Measurements from ENCODE around the gene CHN1. TPM values are rescaled to one million over a fixed set of nuclear protein-coding genes. Genes with fewer than 3 reads are reported as not detected.

CHN1 gene
- total RNA-seq, 4 donors from 2014 or later = 6.4 to 23.8 (median 8.7) TPM

GRCh38 chr2:174760845-174761473 is 244.2 kb downstream of the CHN1 start:
- no peak for TF ChIP-seq CTCF (IDR thresholded peaks at IDR 0.05)
- ATAC-seq (ENCODE audit: low FRiP score) = no peak
- DNase-seq (ENCODE audit: low spot score) = no peak

- DNase-seq (ENCODE audit: low spot score) (no peak), ATAC-seq (ENCODE audit: low FRiP score) (no peak)
- TF ChIP-seq CTCF (IDR thresholded peaks at IDR 0.05) = no peak
Measured at GRCh38 chr2:174759381-174760065, 245.7 kb downstream of the CHN1 start.

GRCh38 chr2:174756743-174757142 is 248.4 kb downstream of the CHN1 start:
- ATAC-seq (ENCODE audit: low FRiP score) (no peak), DNase-seq (ENCODE audit: low spot score) (no peak)
- TF ChIP-seq CTCF (IDR thresholded peaks at IDR 0.05) = no peak

- ATAC-seq (ENCODE audit: low FRiP score) (no peak), DNase-seq (ENCODE audit: low spot score) (no peak)
- TF ChIP-seq CTCF (IDR thresholded peaks at IDR 0.05) = no peak
Measured at GRCh38 chr2:174753038-174753633, 252.0 kb downstream of the CHN1 start.

GRCh38 chr2:174752403-174753037 is 252.7 kb downstream of the CHN1 start:
- no peak for TF ChIP-seq CTCF (IDR thresholded peaks at IDR 0.05)
- ATAC-seq (ENCODE audit: low FRiP score) = no peak
- DNase-seq (ENCODE audit: low spot score) = no peak

- ATAC-seq (ENCODE audit: low FRiP score) (no peak), DNase-seq (ENCODE audit: low spot score) (no peak)
- TF ChIP-seq CTCF (IDR thresholded peaks at IDR 0.05) = no peak
Measured at GRCh38 chr2:174750923-174751441, 254.2 kb downstream of the CHN1 start.
